Erythroblast (primary cell): Measurements from ENCODE around the gene PPP1R2.

Source experiments
- GATA1 ChIP-seq: IDR thresholded peaks from 2 replicates; pipeline ENCODE4 v1.6.1; 2011; ENCODE audit warnings: low read depth, mild to moderate bottlenecking, control low read depth, low read length, moderate library complexity
- POLR2A ChIP-seq: IDR thresholded peaks from 2 replicates; pipeline ENCODE4 v1.6.1; 2011; ENCODE audit warnings: mild to moderate bottlenecking, low read length

DNA sequence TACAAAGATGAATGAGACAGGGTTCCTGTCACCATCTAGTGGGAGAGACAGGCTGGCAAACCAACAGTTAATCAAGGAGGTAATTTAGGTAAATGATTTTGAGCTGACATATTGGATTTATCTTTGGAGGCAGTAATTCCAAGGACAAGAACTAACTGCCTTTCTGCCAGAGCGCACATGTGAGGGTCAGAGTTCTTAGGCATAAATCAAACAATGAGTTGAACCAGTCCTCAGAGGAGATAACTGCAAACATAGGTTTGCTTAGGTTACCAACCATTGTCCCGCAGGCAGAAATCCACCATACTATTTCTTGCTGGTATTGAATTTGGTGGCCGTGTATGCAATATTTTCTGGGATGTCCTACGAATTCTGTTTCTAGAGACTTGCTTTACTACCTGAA lies 14.2 kb upstream of the PPP1R2 start:
- TF ChIP-seq POLR2A (no peak), GATA1 (no peak)
